ENCODE data around the gene RPS19. TPM values are rescaled to one million over a fixed set of nuclear protein-coding genes. Genes with fewer than 3 reads are reported as not detected.
"Not testable (repeated sequence)": the region's sequence is repeated elsewhere in the genome, so short reads cannot be mapped to it uniquely, and the experiment has no call there.

RPS19 gene
- total RNA-seq, 1 experiment from 2014 or later, result 1,900 TPM

GRCh38 chr19:41859213-41859617 lies 840 bp upstream of the RPS19 start:
- no peak for DNase-seq (ENCODE audit: extremely low read depth, low read depth)

GRCh38 chr19:41860419-41861115 lies 512 bp downstream of the RPS19 start:
- no peak for DNase-seq (ENCODE audit: extremely low read depth, low read depth)

- DNase-seq (ENCODE audit: extremely low read depth, low read depth), result no peak
Measured at GRCh38 chr19:41861116-41861768, 1.2 kb downstream of the RPS19 start.

GRCh38 chr19:41861846-41862245 lies 1.8 kb downstream of the RPS19 start:
- DNase-seq (ENCODE audit: extremely low read depth, low read depth), result no peak

- DNase-seq (ENCODE audit: extremely low read depth, low read depth), result no peak
Measured at GRCh38 chr19:41862445-41862986, 2.5 kb downstream of the RPS19 start.

GRCh38 chr19:41863209-41863931 lies 3.3 kb downstream of the RPS19 start:
- DNase-seq (ENCODE audit: extremely low read depth, low read depth), result no peak

- no peak for DNase-seq (ENCODE audit: extremely low read depth, low read depth)
Measured at GRCh38 chr19:41864374-41864773, 4.3 kb downstream of the RPS19 start.

GRCh38 chr19:41866284-41866683 lies 6.2 kb downstream of the RPS19 start:
- DNase-seq (ENCODE audit: extremely low read depth, low read depth), result no peak

GRCh38 chr19:41868120-41868988 lies 8.3 kb downstream of the RPS19 start:
- no peak for DNase-seq (ENCODE audit: extremely low read depth, low read depth)

GRCh38 chr19:41868989-41869300 lies 8.9 kb downstream of the RPS19 start:
- no peak for DNase-seq (ENCODE audit: extremely low read depth, low read depth)

GRCh38 chr19:41869374-41869955 lies 9.4 kb downstream of the RPS19 start:
- no peak for DNase-seq (ENCODE audit: extremely low read depth, low read depth)

GRCh38 chr19:41870401-41870873 lies 10.4 kb downstream of the RPS19 start:
- DNase-seq (ENCODE audit: extremely low read depth, low read depth), result no peak

GRCh38 chr19:41871573-41872383 lies 11.7 kb downstream of the RPS19 start:
- no peak for DNase-seq (ENCODE audit: extremely low read depth, low read depth)

- no peak for DNase-seq (ENCODE audit: extremely low read depth, low read depth)
Measured at GRCh38 chr19:41872384-41872774, 12.3 kb downstream of the RPS19 start.

GRCh38 chr19:41872775-41873647 lies 13.0 kb downstream of the RPS19 start:
- peak; percentile 74 for DNase-seq (ENCODE audit: extremely low read depth, low read depth)

GRCh38 chr19:41875973-41876372 lies 15.9 kb downstream of the RPS19 start:
- DNase-seq (ENCODE audit: extremely low read depth, low read depth), result not testable (repeated sequence)

GRCh38 chr19:41876847-41877832 lies 17.1 kb downstream of the RPS19 start, which contains the start of gene CD79A:
Gene CD79A (plus strand): TSS chr19:41877279. CDS start chr19:41877305, 26 bp downstream.
- DNase-seq (ENCODE audit: extremely low read depth, low read depth), result no peak
